ENCODE measurements around the gene OR2A7.
"Not testable (repeated sequence)": the region's sequence is repeated elsewhere in the genome, so short reads cannot be mapped to it uniquely, and the experiment has no call there.

The OR2A7 gene

DNA sequence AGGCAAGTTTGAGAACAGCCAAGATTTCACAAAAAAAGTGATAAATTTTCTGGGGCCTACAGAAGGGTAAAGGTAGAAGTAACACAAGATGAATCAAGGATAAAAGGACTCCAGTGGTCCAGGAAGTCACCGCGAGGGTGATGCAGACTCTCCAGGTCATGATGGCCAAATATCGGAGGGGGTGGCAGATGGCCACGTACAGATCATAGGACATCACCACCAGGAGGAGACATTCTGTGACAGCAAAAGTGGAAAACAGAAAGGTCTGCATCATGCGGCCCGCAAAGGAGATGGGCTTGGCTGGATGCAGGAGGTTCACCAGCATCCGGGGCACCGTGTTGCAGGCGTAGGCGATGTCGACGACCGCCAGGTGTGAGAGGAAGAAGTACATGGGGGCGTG lies 5.5 kb downstream of the OR2A7 start:
- not testable (repeated sequence) for DNase-seq (ENCODE audit: low read depth)

DNA sequence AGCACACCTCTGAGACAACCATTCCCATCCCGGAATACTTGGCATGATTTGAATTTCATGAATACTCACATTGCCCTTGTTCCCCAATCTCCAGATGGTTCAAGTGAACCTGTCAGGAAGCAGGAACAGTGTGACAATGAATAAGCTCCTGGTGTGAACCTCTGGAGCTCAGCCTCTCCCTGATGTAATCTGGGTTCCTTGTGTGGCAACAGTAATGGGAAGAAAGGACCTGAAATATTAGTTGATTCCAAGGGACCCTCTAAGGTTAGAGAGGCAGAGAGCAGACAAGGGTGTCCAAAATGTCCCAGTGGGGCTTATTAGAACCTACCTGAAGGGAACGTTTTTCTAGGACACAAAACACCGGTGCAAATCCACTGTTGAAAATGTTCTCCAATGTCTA lies 8.5 kb downstream of the OR2A7 start:
- H3K4me3 ChIP-seq (ENCODE audit: low read depth, low read length) = no peak overlapping the region
- no peak for DNase-seq (ENCODE audit: low read depth)

More for the DNA sequence above, 5.5 kb downstream of the OR2A7 start:
- not testable (repeated sequence) for H3K4me3 ChIP-seq (ENCODE audit: low read depth, low read length)

DNA sequence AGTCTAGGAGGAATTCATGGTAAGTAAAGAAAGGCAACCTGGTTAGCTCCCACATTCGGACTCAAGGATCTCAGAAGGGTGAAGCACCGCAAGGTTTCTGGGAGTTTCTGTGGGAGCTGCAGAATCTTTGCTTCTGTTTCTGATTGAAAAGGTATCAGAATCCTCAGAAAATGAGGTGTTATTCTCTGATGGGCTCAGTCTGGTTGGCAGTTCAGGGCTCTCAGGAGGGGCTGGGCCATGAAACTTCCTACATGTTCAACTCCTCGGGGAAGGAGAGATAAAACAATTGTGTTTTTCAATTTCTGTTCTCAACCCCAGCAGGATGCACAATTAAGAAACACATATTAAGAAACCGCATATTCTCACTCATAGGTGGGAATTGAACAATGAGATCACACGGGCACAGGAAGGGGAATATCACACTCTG lies 9.1 kb downstream of the OR2A7 start:
- no peak overlapping the region for H3K4me3 ChIP-seq (ENCODE audit: low read depth, low read length)
- no peak for DNase-seq (ENCODE audit: low read depth)

DNA sequence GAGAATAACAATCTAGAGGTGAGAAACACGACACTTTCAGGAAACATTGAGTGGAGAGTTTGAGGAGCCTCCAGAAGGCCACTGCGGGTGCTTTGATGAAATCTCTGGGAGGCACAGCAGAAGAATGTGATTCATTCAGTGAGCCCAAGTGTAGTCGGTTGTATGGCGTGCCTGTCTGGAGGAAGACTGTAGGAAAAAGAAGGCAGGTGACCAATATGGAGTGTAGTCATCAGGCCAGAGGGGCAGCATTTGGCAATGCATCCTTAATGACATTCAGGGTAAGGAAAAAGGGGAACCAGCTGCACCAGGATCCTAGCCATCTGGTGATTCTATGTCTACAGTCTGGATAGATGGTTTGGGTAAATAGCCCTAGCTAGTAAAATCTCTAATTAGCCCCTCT lies 12.3 kb downstream of the OR2A7 start:
- DNase-seq (ENCODE audit: low read depth); H3K4me3 ChIP-seq (ENCODE audit: low read depth, low read length): not testable (repeated sequence)

DNA sequence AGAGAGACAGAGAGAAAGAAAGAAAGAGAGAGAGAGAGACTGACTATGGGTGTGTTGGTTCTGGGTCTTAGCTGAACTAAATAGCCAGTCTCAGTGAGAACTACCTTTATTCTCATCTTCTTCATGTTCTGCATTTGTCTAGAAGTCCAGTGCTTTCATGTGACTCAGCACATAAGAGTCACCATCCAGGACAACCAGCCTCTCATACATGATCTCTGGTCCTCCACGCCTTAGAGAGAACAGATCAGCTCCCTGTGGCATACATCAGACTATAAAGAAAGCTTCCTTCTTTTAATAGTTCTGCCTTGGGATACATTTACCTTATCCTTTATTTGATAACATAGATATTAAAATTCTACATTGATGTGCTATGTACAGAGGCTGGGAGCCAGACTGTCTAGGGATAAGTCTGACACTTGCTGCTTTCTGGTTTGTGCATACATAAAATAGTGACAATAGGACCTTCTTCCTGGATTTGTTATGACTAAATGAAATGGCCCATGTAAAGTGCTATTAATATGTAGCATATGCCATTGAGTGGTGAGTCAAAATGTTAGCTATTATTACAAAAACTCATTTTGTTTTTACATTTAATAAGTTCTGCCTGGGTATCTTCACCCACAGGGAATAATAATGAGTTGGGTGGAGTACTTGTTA lies 16.8 kb downstream of the OR2A7 start:
- not testable (repeated sequence) for H3K4me3 ChIP-seq (ENCODE audit: low read depth, low read length); DNase-seq (ENCODE audit: low read depth)

DNA sequence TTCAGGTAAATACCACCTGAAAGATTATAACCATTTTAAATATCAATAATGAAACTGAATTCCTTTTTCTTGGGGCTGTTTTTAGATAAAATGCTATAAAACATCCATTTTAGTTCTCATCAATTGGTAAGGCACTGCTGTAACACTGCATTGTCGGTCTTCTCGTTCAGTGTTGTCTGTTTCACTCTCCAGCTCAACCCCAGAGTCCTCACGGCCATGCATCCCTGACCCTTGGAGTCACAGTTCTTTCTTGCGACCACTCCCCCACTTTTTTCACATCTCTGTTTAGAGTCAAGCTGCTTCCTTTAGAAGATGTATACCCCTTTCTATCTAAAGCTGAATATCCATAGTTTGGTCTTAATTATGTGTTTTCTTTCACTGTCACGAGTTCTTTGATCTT lies 17.6 kb downstream of the OR2A7 start:
- DNase-seq (ENCODE audit: low read depth) = not testable (repeated sequence)

DNA sequence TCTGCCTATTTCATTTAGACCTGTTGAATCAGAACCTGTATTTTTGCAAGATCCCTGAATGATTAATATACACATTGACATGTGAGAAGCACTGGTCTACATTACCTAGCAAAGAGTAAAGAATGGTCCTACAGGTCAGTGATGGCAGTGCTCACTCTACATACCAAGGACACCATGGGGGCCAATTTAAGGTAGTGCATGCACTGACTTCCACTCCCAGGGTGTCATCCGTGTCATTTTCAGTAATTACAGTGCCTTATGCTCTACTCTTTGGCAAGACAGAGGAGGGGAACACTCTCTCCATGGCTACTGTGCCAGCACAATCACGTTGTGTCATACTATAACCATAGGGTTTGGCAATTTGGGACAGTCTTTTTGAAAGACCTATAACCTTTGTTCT lies 19.2 kb downstream of the OR2A7 start:
- DNase-seq (ENCODE audit: low read depth); H3K4me3 ChIP-seq (ENCODE audit: low read depth, low read length): not testable (repeated sequence)

More for the DNA sequence above, 17.6 kb downstream of the OR2A7 start:
- not testable (repeated sequence) for H3K4me3 ChIP-seq (ENCODE audit: low read depth, low read length)

DNA sequence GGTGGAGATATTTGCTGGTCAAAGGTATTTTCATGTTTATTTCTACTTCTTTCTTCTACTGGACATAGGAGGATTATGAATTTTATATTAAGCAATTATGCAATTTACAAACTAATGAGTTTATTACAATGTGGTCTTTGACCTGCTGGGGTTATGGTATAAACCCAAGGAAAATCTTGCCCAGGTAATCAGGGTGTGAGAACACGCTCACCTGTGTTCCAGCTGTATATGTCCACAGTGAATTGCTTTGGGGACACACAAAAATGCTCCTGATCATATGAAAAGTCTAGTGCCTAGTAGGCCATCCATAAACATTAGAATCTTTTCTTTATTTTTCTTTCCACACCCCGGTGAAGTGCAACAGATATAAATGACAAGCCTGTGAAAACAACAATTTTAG lies 25.2 kb downstream of the OR2A7 start, which contains the start of gene OR2A42:
TSS of gene OR2A42 (minus strand) at position 241 of the 400 bp plus-strand sequence. CDS start 6,762 bp downstream, outside the sequence.
- H3K4me3 ChIP-seq (ENCODE audit: low read depth, low read length) = not testable (repeated sequence)

DNA sequence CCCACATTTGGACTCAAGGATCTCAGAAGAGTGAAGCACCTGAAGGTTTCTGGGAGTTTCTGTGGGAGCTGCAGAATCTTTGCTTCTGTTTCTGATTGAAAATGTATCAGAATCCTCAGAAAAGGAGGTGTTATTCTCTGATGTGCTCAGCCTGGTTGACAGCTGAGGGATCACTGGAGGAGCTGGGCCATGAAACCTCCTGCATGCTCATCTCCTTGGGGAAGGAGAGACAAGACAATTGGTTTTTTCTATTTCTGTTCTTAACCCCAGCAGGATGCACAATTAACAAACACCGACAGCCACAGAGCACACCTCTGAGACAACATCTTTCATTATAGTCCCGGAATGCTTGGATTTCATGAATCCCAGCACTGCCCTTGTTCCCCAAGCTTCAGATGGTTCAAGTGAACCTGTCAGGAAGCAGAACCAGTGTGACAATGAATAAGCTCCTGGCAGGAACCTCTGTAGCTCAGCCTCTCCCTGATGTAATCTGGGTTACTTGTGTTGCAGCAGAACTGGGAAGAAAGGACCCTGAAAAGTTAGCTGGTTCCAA lies 26.0 kb downstream of the OR2A7 start:
- not testable (repeated sequence) for DNase-seq (ENCODE audit: low read depth); H3K4me3 ChIP-seq (ENCODE audit: low read depth, low read length)

More for the DNA sequence above, 25.2 kb downstream of the OR2A7 start, which contains the start of gene OR2A42:
- not testable (repeated sequence) for DNase-seq (ENCODE audit: low read depth)

DNA sequence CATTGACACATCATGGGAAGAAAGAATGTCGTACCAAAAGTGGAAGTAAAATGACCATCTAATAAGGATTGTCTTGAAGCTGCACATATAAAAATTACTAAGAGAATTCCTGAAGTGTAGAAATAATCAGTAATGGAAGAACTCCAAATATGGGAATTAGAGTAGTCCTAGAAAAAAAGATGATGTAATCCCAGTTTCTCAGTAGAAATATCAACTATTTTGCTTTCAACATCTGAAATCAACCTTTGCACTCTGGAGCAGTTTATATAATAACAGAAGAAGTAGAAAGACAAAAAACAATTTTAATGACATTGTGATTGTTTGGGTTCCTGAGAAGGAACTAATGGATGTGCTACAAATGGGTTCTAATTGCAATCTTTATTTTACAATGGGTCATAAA lies 31.6 kb downstream of the OR2A7 start:
- DNase-seq (ENCODE audit: low read depth) = not testable (repeated sequence)

DNA sequence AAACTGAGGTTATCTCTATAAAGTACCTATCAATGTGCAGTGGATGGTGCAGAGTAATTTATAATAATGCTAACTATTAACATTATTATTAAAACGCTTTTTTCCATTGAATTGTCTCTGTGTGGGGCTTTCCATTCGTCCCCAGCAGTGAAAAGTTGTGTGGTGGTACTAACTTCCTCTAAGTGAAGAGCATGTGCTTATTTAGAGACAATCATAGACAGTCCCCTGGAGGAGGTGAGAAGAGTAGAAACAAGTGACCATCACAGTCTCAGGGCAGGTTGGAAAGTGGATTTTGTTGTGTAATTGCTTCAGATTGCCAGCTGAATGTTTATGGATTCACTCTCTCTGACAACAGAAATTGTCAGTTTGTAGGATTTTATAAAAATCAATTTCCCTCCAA lies 33.6 kb downstream of the OR2A7 start:
- not testable (repeated sequence) for H3K4me3 ChIP-seq (ENCODE audit: low read depth, low read length); DNase-seq (ENCODE audit: low read depth)

More for the DNA sequence above, 31.6 kb downstream of the OR2A7 start:
- not testable (repeated sequence) for H3K4me3 ChIP-seq (ENCODE audit: low read depth, low read length)

DNA sequence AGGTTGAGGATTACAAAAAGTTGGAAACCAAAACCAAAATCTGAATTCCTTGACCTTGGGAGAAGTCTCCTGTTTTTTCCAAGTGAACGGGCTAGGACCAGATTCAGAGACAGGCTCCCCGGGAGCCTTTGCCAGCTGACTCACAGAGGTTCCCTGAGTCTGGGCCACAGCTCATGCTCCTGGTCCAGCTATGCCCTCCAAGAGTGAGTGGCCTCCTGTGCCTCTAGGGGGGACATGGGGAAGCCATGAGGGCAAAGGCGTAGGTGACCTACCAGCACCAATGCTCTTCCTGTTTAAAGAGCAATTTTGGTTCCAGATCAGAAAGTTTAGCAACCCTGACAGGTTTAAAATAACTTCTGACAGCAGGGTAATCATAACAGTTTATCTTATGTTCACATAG lies 35.8 kb downstream of the OR2A7 start:
- not testable (repeated sequence) for DNase-seq (ENCODE audit: low read depth); H3K4me3 ChIP-seq (ENCODE audit: low read depth, low read length)

DNA sequence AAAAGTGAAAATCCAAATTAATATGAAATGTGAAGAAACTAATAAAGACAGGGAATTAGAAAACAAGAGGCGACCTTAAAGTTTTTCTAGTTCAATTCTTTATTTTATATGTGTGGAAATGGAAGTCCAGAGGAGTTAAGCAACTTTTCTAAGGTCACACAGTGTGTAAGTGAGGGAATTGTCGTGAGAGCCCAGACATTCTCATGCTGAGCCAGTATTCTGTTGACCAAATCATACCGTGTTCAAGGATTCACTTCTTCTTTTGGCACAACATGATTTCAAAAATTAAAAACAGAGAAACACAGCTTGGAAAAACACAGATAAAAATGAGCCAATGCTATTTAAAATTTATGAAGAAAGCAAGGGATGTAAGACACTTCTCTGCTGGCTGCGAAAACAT lies 37.7 kb downstream of the OR2A7 start:
- DNase-seq (ENCODE audit: low read depth); H3K4me3 ChIP-seq (ENCODE audit: low read depth, low read length): not testable (repeated sequence)

DNA sequence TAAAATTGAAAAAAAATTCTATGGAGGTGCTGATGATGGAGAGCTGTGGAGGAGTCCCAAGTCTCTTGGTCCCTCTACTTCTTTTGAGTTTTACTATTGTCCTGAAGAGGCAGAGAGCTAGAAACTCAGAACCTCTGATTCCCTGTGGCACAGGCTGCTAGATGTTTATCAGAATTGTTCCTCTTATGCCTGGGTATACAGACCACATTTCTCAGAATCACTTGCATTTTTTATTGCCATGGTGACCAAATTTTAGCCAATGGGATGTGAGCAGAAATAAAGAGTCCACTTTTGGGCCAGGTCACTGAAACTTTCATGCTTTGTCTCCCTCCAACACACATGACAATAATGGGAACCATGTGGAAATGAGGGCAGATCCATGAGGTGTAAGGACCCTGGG lies 40.9 kb downstream of the OR2A7 start:
- H3K4me3 ChIP-seq (ENCODE audit: low read depth, low read length); DNase-seq (ENCODE audit: low read depth): not testable (repeated sequence)

DNA sequence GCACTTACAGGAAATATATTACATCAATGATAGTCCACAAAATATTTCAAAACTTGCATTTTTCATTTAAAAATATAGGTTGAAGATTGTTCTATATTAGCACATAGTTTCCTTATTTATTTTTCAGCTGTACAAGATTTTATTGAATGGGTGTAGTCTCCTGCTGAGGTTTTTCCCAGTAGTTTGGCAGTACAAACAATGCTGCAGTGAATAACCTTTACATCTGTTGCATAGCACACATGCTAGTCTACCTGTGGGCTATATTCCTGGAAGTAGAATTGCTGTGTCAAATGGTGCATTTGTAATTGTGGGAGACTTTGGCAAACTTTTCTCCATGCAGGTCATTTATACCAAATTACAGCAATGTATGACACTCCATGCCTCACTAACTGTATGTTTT lies 44.1 kb downstream of the OR2A7 start:
- H3K4me3 ChIP-seq (ENCODE audit: low read depth, low read length); DNase-seq (ENCODE audit: low read depth): not testable (repeated sequence)

DNA sequence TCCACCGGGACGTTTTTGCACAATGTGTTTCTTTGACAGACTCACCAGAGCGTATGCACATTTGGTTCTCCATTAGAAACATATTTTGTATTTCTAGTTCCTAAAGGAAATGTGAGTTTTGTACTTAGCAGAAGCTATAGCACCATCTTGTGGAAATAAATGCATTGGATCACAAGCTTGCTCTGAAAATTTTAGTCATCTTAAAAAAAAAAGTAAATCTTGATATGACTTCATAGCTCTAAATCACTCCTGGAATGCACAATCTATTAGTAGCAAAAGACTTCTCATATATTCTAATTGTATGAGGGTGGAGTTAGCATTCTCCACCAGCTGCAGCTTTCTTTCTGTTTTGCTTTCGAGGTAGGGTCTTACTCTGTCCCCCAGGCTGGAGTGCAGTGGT lies 45.4 kb downstream of the OR2A7 start:
- DNase-seq (ENCODE audit: low read depth); H3K4me3 ChIP-seq (ENCODE audit: low read depth, low read length): not testable (repeated sequence)

DNA sequence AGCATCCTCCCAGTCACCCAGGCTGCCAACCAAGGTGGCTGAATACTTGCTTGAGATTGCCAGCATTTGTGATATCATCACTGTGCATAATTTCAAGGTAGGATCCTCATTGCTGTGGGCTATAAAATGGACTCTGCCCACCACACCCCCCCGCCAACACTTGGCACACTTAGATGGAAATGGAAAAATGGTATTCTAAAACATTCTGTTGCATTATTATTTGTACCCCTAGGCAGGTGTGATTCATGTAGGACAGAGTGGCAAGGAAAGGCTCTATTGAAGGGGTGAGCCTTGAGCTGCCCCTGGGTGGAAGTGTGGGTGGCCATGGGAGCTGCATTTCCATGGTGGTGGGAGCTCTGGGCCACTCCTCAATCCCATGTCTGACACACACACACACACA lies 46.0 kb downstream of the OR2A7 start:
- not testable (repeated sequence) for DNase-seq (ENCODE audit: low read depth); H3K4me3 ChIP-seq (ENCODE audit: low read depth, low read length)

DNA sequence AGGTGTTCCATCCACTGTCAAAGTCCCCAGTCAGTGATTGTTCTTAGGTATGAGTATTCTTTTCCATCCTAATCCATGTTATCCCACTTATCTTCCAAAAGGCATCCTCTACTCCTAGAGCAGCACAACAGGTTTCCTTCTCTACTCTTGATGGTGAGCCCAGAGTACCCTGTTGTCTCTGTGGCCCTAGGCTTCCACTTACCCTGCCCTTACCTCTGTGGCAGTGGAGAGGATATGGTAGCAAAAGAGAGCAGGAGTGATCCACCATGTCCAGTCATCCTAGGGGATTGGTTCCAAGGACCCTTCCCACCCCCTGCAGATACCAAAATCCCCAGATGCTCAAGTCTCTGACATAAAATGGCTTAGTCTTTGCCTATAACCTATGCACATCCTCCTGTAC lies 47.4 kb downstream of the OR2A7 start:
- not testable (repeated sequence) for DNase-seq (ENCODE audit: low read depth); H3K4me3 ChIP-seq (ENCODE audit: low read depth, low read length)
